ENCODE results near the gene PRSS23.

GRCh38 chr11:86769219-86769618 is 31.1 kb upstream of the PRSS23 start:
- TF ChIP-seq, protein P1, sequence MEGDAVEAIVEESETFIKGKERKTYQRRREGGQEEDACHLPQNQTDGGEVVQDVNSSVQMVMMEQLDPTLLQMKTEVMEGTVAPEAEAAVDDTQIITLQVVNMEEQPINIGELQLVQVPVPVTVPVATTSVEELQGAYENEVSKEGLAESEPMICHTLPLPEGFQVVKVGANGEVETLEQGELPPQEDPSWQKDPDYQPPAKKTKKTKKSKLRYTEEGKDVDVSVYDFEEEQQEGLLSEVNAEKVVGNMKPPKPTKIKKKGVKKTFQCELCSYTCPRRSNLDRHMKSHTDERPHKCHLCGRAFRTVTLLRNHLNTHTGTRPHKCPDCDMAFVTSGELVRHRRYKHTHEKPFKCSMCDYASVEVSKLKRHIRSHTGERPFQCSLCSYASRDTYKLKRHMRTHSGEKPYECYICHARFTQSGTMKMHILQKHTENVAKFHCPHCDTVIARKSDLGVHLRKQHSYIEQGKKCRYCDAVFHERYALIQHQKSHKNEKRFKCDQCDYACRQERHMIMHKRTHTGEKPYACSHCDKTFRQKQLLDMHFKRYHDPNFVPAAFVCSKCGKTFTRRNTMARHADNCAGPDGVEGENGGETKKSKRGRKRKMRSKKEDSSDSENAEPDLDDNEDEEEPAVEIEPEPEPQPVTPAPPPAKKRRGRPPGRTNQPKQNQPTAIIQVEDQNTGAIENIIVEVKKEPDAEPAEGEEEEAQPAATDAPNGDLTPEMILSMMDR (IDR thresholded peaks at IDR 0.05; ENCODE audit: insufficient read depth, low read length, poor library complexity, severe bottlenecking), result no peak
- no peak for TF ChIP-seq EZH2phosphoT487 (conservative IDR thresholded peaks at IDR 0.05; ENCODE audit: low read length)

Data from SU-DHL-6 (cell line).